Measurements from ENCODE around the gene KCTD17.

KCTD17 gene

GRCh38 chr22:37103656-37104452 is 52.3 kb downstream of the KCTD17 start:
- no peak for DNase-seq (ENCODE audit: low read depth in 2 of 2)

DNA sequence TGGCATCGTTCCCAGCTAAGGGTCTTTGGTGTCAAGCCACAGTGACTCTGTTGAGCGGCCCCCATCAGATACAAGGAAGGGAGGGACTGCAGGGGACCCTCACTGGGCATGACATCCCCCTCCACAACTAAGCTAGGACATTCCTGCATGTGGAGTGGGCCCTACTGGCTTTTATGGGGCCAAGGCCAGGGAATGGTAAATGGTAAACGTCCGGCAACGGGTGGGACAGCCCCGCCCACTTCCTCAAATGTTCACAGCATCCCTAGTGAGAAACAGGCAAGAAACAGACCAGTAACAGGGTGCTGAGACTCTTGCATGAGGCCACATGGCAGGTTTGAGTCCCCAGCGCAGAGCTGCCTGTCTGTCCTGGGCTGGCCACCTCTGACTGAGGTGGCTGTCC is 53.6 kb downstream of the KCTD17 start:
- DNase-seq (ENCODE audit: low read depth in 2 of 2), result no peak

DNA sequence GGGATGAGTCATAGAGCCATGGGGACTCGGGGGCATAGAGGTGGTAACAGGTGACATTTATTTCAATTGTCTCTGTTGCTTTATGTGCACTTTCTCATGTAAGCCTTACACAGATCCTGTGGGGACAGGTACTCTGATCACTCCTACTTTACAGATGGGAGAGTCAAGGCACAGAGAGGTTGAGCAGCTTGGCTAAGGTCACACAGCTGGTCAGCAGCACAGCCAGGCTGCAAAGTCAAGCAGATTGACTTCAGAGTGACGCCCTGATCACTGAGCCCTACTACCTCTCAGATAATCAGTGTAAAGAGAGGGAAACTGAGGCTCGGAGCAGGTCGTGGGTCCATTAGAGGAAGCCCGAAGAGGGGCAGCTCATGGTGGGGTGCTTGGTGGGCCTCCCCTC is 54.4 kb downstream of the KCTD17 start:
- DNase-seq (ENCODE audit: low read depth in 2 of 2), result no peak

GRCh38 chr22:37107816-37108621 is 56.5 kb downstream of the KCTD17 start:
- DNase-seq (ENCODE audit: low read depth in 2 of 2), result no peak

- no peak for DNase-seq (ENCODE audit: low read depth in 2 of 2)
Observed at GRCh38 chr22:37109242-37109917, 57.8 kb downstream of the KCTD17 start, which contains the start of gene TMPRSS6. Gene TMPRSS6, minus strand, starts transcription at chr22:37109713. Its CDS starts 6,296 bp downstream, at chr22:37103417.

DNA sequence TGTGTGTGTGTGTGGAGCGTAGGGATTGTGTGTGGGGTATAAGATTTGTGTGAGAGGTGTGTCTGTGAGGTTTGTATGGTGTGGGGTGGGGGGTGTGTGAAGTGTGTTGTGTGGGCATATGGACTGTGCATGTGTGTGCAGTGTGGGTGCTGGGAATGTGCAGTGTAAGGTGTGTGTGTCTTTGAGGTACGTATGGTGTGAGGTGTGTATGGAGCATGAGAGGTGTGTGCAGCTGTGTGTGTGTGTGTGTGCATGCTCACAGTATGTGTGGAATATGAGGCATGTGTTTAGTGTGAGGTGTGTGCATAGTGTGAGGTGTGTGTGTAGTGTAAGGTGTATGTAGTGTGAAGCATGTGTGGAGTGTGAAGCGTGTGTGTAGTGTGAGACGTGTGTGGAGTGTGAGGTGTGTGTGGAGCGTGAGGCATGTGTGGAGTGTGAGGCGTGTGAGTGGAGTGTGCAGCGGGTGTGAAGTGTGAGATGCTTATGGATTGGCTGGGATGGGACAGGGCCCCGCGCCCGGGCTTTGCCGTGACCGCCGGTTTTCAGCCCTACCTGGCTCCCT is 59.7 kb downstream of the KCTD17 start:
- DNase-seq (ENCODE audit: low read depth in 2 of 2), result no peak

DNA sequence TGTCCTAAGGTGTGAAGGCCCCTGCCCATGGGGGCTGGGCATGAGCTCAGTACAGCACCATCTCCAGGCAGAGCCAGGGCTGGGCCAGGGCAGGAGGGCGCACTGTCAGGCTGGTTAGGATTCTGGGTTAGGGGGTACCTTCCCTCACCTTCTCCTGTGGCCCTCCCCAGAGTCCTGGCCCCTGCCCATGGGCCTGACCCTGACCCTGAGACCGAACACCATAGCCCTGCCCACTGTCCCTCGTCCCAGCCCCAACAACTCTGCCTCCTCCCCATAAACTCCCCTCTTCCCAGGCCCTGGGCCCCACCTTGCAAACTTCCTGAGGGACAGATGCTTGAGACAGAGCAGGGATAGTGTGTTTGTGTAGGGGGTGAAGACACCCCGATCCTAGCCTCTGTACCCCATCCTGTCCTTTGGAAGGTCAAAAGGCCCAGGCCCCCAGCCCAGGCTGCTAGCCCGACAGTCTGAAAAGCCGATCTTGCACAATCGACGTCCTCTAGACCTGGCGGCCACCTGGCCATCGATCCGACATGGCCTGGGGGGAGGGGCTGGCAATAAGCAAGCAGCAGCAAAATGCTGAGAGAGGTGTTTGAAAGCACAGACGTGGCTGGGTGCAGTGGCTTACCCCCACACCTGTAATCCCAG is 60.7 kb downstream of the KCTD17 start:
- no peak for DNase-seq (ENCODE audit: low read depth in 2 of 2)
